GDM1 (cell line): Measurements from ENCODE around the gene ABCB10.
"Not testable (repeated sequence)": the region's sequence is repeated elsewhere in the genome, so short reads cannot be mapped to it uniquely, and the experiment has no call there.

ENCODE experiments used
- DNase-seq: peaks from one replicate; lab custom pipeline; 2025; lab: John Stamatoyannopoulos, UW

The ABCB10 gene

GRCh38 chr1:229572286-229572685, 13.8 kb upstream of the ABCB10 start:
- no peak for DNase-seq

GRCh38 chr1:229570891-229571516, 12.5 kb upstream of the ABCB10 start:
- DNase-seq: no peak

GRCh38 chr1:229570305-229570704, 11.8 kb upstream of the ABCB10 start:
- DNase-seq: no peak

GRCh38 chr1:229567109-229567868, 8.8 kb upstream of the ABCB10 start:
- no peak for DNase-seq

GRCh38 chr1:229563701-229564100, 5.2 kb upstream of the ABCB10 start:
- DNase-seq: no peak

- no peak for DNase-seq
Observed at GRCh38 chr1:229563241-229563640, 4.7 kb upstream of the ABCB10 start.

GRCh38 chr1:229562686-229563085, 4.2 kb upstream of the ABCB10 start:
- DNase-seq: no peak

- DNase-seq: no peak
Observed at GRCh38 chr1:229561141-229561540, 2.6 kb upstream of the ABCB10 start.

GRCh38 chr1:229560124-229560523, 1.6 kb upstream of the ABCB10 start:
- DNase-seq: not testable (repeated sequence)

GRCh38 chr1:229559336-229559801, 862 bp upstream of the ABCB10 start:
- not testable (repeated sequence) for DNase-seq

GRCh38 chr1:229557913-229558414, 543 bp downstream of the ABCB10 start:
- no peak for DNase-seq

GRCh38 chr1:229557200-229557850, 1.2 kb downstream of the ABCB10 start:
- no peak for DNase-seq

- DNase-seq: no peak
Observed at GRCh38 chr1:229554886-229555621, 3.5 kb downstream of the ABCB10 start.

- DNase-seq: no peak
Observed at GRCh38 chr1:229553621-229554130, 4.8 kb downstream of the ABCB10 start.

GRCh38 chr1:229552732-229553131, 5.8 kb downstream of the ABCB10 start:
- DNase-seq: no peak

GRCh38 chr1:229550812-229551567, 7.5 kb downstream of the ABCB10 start:
- no peak for DNase-seq

GRCh38 chr1:229547542-229547941, 11.0 kb downstream of the ABCB10 start:
- DNase-seq: no peak

GRCh38 chr1:229544587-229544986, 13.9 kb downstream of the ABCB10 start:
- DNase-seq: no peak

- no peak for DNase-seq
Observed at GRCh38 chr1:229539863-229540506, 18.5 kb downstream of the ABCB10 start.

- DNase-seq: no peak
Observed at GRCh38 chr1:229538945-229539344, 19.6 kb downstream of the ABCB10 start.

- DNase-seq: no peak
Observed at GRCh38 chr1:229537894-229538293, 20.6 kb downstream of the ABCB10 start.
